ENCODE measurements around the gene DPYSL5.
A peak's percentile ranks its signal among the peaks of the same experiment; 100 is the strongest.

DPYSL5 gene

GRCh38 chr2:26942543-26943295 lies 94.8 kb downstream of the DPYSL5 start:
- H3K9me3 Mint-ChIP-seq: no peaks in the 10 kb centered on the region
- no peaks in the 10 kb centered on the region for H3K4me1 Mint-ChIP-seq
- H3K36me3 Mint-ChIP-seq (ENCODE audit: low read depth): peaks cover 7% of the 10 kb centered on the region
- TF ChIP-seq CTCF (IDR thresholded peaks at IDR 0.05; ENCODE audit: unreplicated experiment in 3 of 3): peak; percentile 86 to 87 (median 86)
- peaks cover 19% of the 10 kb centered on the region for H3K27me3 Mint-ChIP-seq (ENCODE audit: low read depth)
- no peak overlapping the region for H3K4me3 Mint-ChIP-seq
- H3K27ac Mint-ChIP-seq: no peak overlapping the region

- Mint-ChIP-seq H3K4me1 (no peaks in the 10 kb centered on the region), H3K36me3 (ENCODE audit: low read depth) (peaks cover 10% of the 10 kb centered on the region), H3K27ac (no peak overlapping the region), H3K9me3 (no peaks in the 10 kb centered on the region), H3K27me3 (ENCODE audit: low read depth) (peaks cover 22% of the 10 kb centered on the region), H3K4me3 (no peak overlapping the region)
- TF ChIP-seq CTCF (IDR thresholded peaks at IDR 0.05; ENCODE audit: unreplicated experiment in 3 of 3): no peak
Measured at GRCh38 chr2:26945991-26946750, 98.2 kb downstream of the DPYSL5 start.

- Mint-ChIP-seq H3K27ac (no peak overlapping the region), H3K4me3 (no peak overlapping the region), H3K27me3 (ENCODE audit: low read depth) (peaks cover 23% of the 10 kb centered on the region)
Measured at GRCh38 chr2:26946841-26947784, 99.2 kb downstream of the DPYSL5 start.

GRCh38 chr2:26948800-26949199 lies 100.9 kb downstream of the DPYSL5 start:
- TF ChIP-seq CTCF (IDR thresholded peaks at IDR 0.05; ENCODE audit: unreplicated experiment in 3 of 3): no peak
- H3K4me1 Mint-ChIP-seq: no peaks in the 10 kb centered on the region

More at GRCh38 chr2:26946841-26947784, 99.2 kb downstream of the DPYSL5 start:
- Mint-ChIP-seq H3K9me3 (no peaks in the 10 kb centered on the region), H3K36me3 (ENCODE audit: low read depth) (peaks cover 10% of the 10 kb centered on the region), H3K4me1 (no peaks in the 10 kb centered on the region)
- TF ChIP-seq CTCF (IDR thresholded peaks at IDR 0.05; ENCODE audit: unreplicated experiment in 3 of 3): no peak

GRCh38 chr2:26950246-26950645 lies 102.3 kb downstream of the DPYSL5 start:
- Mint-ChIP-seq H3K9me3 (no peaks in the 10 kb centered on the region), H3K4me1 (no peaks in the 10 kb centered on the region), H3K27me3 (ENCODE audit: low read depth) (peaks cover 27% of the 10 kb centered on the region), H3K4me3 (no peak overlapping the region), H3K36me3 (ENCODE audit: low read depth) (peaks cover 3% of the 10 kb centered on the region), H3K27ac (no peak overlapping the region)
- no peak for TF ChIP-seq CTCF (IDR thresholded peaks at IDR 0.05; ENCODE audit: unreplicated experiment in 3 of 3)

More at GRCh38 chr2:26948800-26949199, 100.9 kb downstream of the DPYSL5 start:
- H3K27me3 Mint-ChIP-seq (ENCODE audit: low read depth): peaks cover 20% of the 10 kb centered on the region
- H3K27ac Mint-ChIP-seq: no peak overlapping the region
- H3K9me3 Mint-ChIP-seq: no peaks in the 10 kb centered on the region
- no peak overlapping the region for H3K4me3 Mint-ChIP-seq
- H3K36me3 Mint-ChIP-seq (ENCODE audit: low read depth): peaks cover 3% of the 10 kb centered on the region
